ENCODE data around the gene AGPAT2.

AGPAT2 gene

GRCh38 chr9:136672431-136673087 lies 14.7 kb downstream of the AGPAT2 start:
- no peak for DNase-seq

DNA sequence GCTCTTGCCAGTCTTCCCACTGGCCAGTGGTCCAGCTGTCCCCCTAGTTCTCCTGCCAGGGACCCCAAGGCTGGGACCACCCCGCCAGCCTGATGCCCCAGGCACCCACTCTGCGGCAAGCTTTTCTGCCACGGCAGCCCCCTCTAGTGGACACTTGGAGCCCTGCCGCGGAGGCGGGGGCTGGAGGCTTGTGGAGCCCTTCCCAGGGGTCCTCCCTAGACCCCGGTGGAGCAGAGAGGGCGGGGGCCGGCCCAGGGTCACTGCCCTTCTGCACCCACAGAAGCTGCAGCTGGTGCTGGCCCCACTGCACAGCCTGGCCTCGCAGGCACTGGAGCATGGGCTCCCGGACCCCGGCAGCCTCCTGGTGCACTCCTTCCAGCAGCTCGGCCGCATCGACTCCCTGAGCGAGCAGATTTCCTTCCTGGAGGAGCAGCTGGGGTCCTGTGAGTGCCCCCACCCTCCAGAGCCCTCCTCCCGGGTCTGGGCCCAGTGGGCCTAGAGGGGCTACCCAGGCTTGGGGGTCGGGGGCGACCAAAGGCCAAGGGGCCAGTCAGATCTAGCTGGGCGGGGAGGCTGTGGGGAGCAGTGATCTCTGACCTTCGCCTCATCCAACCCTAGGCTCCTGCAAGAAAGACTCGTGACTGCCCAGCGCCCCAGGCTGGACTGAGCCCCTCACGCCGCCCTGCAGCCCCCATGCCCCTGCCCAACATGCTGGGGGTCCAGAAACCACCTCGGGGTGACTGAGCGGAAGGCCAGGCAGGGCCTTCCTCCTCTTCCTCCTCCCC lies 15.4 kb downstream of the AGPAT2 start:
- DNase-seq, result peak; percentile 36

DNA sequence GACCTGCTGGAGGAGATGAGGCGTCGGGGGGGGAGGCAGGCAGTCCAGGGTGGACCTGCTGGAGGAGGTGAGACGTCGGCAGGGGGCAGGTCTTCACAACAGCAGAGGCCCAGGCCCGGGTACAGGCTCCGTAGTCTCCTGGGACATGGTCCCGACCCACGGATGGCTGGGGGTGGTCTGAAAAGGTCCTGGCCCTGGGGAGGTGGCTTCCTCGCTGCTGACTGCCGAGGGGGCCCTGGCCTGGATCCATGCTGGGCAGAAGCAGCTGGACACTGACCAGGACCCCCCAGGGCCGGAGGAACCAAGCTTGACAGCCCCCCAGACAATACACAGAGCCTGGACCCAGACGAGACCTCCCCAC lies 16.0 kb downstream of the AGPAT2 start:
- no peak for DNase-seq

GRCh38 chr9:136670576-136671253 lies 16.5 kb downstream of the AGPAT2 start:
- DNase-seq, result no peak

DNA sequence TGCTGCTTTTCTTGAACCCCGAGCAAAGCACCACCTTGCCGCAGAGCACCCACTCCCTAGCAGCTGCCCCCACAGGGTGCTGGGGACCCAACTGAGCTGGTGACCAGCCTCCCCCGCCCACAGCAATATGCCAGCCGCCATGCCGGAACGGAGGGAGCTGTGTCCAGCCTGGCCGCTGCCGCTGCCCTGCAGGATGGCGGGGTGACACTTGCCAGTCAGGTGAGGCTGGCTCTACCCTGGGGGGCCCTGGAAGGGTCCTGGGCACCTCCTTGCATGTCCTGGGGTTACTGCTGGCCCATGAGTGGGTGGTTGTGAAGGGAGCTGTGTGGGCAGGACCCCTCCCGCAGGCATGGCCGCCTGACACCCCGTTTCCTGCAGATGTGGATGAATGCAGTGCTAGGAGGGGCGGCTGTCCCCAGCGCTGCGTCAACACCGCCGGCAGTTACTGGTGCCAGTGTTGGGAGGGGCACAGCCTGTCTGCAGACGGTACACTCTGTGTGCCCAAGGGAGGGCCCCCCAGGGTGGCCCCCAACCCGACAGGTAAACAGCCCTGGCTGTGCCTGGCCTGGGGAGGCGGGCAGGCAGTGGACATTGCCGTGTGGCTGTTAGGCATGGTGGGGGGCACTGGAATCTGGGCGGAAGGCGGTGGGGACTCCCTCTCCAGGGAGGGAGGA lies 17.3 kb downstream of the AGPAT2 start:
- no peak for DNase-seq

DNA sequence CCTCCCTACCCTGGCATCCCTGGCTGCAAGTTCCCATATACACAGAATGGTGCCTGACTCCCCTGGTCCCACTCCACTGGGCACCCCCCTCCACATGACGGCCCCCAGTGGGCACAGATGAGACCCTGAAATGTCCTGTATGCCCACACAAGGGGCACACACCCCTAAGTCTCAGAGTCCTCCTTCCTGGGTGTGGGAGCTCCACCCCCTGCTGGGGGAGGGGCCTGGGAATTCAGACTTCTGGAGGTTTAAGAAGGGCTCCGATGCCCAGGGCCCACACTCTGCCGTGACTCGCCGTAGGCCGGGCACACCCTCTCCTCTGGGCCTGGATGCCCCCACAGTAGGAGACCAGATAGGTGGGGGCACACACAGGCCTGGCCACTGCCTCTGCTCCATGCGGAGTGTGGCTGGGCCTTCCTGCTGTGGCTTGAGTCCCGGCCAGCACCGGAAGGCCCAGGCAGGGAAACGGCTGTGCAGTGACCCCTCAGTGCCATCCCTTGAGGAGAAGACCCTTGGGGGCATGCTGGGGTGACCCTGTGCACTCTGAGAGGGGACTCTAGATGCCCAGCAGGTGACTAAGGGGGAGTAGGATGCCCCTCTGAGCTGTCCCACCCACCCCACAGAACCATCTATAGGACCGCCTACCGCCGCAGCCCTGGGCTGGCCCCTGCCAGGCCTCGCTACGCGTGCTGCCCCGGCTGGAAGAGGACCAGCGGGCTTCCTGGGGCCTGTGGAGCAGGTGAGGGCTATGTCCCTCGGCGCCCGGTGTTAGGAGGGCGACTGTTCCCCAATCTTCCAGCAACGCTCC lies 18.1 kb downstream of the AGPAT2 start:
- no peak for DNase-seq

DNA sequence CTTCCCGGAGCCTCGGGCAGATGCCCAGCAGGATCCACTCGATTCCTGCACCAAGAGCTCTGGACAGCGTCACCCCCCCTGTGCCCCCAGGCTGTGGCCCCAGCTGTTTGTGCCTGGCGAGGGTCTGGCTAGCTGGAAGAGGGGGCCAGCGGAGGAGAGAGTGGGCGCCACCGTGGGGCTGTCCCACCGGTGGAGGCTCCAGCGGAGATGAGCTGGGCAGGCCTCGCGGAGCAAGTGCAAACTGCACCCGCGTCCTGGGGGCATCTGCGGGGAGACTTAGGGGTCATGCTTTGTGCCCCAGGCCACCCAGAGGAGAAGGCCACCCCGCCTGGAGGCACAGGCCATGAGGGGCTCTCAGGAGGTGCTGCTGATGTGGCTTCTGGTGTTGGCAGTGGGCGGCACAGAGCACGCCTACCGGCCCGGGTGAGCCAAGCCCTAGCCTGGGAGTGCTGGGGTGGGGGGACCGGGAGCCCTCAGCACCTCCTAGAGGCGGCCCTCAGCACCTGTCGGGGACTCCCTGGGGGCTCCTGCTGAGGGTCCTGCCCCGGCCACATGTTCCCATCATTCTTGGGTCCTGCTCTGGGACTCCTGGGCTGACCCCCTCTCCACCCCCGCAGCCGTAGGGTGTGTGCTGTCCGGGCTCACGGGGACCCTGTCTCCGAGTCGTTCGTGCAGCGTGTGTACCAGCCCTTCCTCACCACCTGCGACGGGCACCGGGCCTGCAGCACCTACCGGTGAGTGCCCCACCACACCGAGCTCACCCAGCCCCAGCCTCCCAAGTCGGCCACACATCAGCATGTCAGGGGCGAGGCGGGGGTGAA lies 19.1 kb downstream of the AGPAT2 start:
- DNase-seq, result no peak

- DNase-seq, result no peak
Measured at GRCh38 chr9:136667214-136667939, 19.9 kb downstream of the AGPAT2 start.

GRCh38 chr9:136666372-136667213 lies 20.7 kb downstream of the AGPAT2 start:
- DNase-seq, result no peak

DNA sequence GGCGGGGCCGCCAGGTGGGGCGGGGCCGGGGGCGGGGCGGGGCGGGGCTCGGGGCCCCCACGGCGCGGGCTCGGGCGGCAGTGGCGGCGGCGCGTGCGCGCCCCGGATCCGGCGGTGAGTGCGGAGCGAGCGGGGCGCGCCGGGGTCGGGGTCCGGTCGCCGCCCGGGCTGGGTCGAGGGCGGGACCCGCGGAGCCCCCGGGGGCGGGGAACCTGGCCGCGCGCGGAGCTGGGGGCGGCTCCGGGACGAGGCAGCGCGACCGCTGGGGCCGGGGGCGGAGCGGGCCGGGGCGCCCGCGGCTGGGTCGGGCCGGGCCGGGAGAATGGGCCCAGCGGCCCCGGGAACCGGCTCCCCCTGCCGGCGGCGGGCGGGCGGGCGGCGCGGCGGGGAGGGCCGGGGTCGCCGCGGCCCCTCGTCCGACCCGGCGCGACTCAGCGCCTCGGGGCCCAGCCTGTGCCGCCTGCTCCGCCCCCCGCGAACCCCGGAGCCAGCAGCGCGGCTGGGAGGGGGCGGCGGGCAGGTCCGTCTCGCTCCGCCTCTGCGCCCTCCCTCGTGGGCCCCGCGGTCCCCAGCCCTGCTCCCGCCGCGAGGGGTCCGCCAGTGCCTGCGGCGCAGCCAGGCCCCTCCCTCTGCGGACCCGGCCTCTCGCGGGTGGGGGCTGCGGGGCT lies 21.4 kb downstream of the AGPAT2 start:
- no peak for DNase-seq

DNA sequence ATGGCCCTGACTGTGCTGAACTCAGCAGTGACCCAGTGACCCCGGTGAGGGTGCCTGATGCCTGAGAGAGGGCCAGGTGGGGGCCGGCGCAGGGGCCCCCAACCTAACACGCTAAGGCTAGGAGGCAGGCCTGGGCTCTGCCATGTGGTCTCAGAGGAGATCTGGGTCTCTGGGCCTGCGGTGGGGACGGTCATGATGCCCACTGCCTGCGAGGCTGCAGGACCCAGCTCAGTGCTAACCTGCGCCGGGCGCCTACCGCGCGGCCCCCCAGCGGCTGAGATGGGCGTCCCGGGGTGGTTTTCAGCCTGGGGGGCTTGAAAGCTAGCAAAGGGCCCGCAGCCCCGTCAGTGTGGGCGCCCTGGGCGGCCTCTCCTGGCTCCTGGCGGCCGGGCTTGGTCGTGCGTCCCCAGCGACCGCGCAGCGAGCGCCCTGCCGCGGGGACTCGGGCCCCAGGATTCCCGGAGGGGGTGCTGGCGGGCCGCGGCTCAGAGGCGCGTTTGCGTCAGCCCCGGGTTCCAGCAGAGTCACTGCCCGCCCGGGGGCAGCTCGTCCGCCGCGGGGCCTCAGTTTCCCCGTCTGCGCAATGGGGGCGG lies 22.1 kb downstream of the AGPAT2 start:
- DNase-seq, result no peak

- no peak for DNase-seq
Measured at GRCh38 chr9:136664000-136664915, 23.0 kb downstream of the AGPAT2 start.

DNA sequence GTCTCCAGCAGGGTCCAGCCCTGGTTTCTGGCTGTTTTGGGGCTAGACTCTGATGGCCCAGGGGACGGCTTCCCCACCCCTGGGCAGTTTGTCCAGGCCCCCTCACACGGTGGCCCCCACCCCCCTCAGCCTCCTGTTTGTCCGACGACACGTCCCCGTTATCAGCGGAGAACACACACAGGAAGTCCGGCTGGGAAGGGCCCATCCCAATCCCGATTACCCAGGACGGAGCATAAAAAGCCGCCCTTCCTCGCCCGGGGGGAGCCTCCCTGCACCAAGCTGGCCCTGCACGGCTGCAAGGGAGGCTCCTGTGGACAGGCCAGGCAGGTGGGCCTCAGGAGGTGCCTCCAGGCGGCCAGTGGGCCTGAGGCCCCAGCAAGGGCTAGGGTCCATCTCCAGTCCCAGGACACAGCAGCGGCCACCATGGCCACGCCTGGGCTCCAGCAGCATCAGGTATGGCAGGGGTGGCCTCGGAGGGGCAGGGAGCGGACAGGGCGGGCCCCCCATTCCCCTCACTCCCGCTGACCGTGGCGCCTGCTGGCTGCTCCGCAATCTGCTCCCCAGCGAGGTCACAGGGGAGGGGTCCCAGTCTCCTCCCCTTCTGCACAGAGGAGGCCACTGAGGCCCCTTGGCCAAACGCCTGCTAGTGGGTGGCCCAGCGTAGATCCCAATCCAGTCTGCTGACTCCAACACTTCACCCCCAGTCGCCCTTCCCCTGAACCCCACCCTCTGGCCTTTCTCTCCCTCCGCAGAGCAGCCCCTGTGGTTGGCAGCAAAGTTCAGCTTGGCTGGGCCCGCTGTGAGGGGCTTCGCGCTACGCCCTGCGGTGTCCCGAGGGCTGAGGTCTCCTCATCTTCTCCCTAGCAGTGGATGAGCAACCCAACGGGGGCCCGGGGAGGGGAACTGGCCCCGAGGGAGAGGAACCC lies 24.3 kb downstream of the AGPAT2 start, which contains the start of gene EGFL7:
EGFL7 (plus strand) TSS at position 261 of the 926 bp plus-strand sequence. CDS start 5,367 bp downstream, outside the sequence.
- no peak for DNase-seq

DNA sequence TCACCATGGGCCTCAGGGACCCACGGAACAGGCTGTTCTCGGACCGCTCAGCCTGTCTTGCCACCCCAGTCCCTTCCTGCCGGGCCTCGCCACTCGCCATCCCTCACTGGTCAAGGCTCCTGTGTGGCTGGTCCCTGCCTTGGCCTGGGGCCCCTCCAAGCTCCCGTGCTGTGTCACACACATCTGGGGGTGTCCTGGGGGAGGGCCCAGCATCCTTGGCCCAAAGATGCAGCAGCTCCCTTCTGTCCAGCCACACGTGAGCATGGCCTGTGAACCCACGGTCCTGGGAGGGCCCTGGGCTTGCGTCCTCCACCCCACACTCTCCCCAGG lies 25.0 kb downstream of the AGPAT2 start:
- no peak for DNase-seq

- no peak for DNase-seq
Measured at GRCh38 chr9:136661641-136662325, 25.5 kb downstream of the AGPAT2 start.

GRCh38 chr9:136660971-136661550 lies 26.2 kb downstream of the AGPAT2 start:
- DNase-seq, result no peak

Data from activated T-cell treated with anti-CD3 and anti-CD28 coated beads for 4 hours (primary cell).